Skeletal muscle cell (primary cell): Measurements from ENCODE around the gene MANBA.
"Not testable (repeated sequence)": the region's sequence is repeated elsewhere in the genome, so short reads cannot be mapped to it uniquely, and the experiment has no call there.

Source experiments
- DNase-seq: peaks from one replicate; pipeline ENCODE4 v3.0.0-alpha.2; 2010; ENCODE audit warnings: low read depth
- H3K4me3 ChIP-seq: 2 replicates; pipeline ENCODE4 v1.5.1; 2011; ENCODE audit warnings: low read depth, mild to moderate bottlenecking, control low read depth, low read length, moderate library complexity

Gene MANBA

DNA sequence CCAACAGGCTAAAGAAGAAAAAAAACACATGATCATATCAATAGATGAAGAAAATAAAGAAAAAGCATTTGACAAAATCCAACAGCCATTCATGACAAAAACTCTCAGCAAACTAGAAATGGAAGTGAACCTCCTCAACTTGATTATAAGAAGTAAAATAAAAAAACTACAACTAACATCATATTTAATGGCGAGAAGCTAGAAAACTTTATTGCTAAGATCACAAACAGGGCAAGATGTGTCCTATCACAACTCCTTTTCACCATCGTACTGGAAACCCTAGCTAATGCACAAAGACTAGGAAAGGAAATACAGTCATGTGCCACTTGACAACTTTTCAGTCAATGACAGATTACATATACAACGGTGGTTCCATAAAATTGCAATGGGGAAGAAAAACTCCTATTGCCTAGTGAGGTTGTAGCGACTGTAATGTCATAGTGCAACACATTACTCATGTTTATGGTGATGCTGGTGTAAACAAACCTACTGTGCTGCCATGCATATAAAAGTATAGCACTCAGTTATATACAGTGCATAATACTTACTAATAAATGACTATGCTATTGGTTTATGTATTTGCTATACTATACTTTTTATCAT, 12.1 kb upstream of the MANBA start:
- DNase-seq = no peak
- no peak overlapping the region for H3K4me3 ChIP-seq

DNA sequence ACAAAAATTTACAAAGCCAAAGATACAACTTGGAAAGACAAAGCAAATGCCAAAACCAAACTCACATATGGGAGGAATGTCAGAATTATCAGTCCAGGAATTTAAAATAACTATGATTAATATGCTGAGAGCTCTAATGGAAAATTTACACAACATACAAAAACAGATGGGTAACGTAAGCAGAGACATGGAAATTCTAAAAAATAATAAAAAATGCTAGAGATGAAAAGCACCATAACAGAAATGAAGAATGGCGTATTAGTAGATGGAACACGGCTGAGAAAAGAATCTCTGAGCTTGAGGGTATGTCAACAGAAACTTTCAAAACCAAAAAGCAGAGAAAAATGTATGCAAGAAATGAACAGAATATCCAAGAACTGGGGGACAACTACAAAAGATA, 4.1 kb upstream of the MANBA start:
- DNase-seq = no peak
- no peak overlapping the region for H3K4me3 ChIP-seq

- DNase-seq = no peak
- no peak overlapping the region for H3K4me3 ChIP-seq
Observed at GRCh38 chr4:102761906-102762305, 1.1 kb upstream of the MANBA start.

DNA sequence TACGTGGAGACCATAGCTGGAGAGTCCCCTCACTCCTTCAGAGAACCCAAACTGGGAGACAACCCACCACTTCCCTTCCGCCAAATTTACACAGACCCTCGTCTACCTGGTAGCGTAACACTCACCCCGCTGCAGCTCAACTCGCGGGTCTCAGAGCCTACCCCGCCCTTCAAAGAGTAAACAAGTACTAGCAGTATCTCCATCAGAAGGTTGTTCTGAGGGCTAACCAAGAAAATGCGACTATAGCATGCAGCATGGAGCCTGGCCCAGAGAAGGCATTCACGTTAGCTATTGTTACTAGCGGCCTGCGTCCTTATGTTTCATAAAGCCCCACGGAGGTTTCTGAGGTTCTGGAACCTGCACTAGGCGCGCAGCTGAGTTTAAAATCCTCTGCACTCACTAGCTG, 531 bp upstream of the MANBA start:
- no peak for DNase-seq
- peak overlapping the region; percentile 81 for H3K4me3 ChIP-seq

GRCh38 chr4:102759831-102760644, 730 bp downstream of the MANBA start:
- peak overlapping the region; percentile 81 for H3K4me3 ChIP-seq
- DNase-seq = no peak

GRCh38 chr4:102758241-102759160, 2.3 kb downstream of the MANBA start:
- no peak overlapping the region for H3K4me3 ChIP-seq
- DNase-seq = no peak

GRCh38 chr4:102757681-102758080, 3.1 kb downstream of the MANBA start:
- DNase-seq = no peak
- H3K4me3 ChIP-seq = no peak overlapping the region

DNA sequence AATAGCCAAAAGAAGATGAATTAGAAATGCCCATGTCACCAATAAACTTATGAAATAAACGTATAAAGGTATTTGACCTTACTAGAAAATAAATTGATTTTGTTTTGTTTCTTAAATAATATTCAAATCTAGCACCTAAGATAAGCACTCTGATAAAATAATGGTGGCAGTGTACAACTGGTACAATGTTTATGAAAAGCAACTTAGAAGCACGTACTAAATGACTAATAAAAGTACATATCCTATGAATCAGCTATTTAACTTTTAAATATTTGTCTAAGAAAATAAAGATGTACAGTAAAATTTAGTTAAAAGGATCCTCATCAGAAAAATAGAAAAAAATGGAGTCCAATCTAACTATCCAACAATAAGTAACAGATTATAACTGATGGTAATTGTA, 6.7 kb downstream of the MANBA start:
- no peak overlapping the region for H3K4me3 ChIP-seq
- no peak for DNase-seq

DNA sequence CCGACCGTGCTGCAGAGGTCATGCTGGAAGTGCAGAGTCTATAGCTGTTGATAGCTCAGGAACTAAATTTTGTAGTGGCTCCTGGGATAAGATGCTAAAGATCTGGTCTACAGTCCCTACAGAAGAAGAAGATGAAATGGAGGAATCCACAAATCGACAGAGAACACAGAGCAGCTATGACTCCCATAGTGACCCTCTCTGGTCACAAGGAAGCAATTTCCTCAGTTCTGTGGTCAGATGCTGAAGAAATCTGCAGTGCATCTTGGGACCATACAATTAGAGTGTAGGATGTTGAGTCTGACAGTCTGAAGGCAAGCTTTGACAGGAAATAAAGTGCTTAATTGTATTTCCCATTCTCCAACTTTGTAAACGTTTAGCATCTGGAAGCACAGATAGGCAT, 8.8 kb downstream of the MANBA start:
- DNase-seq = no peak
- no peak overlapping the region for H3K4me3 ChIP-seq

DNA sequence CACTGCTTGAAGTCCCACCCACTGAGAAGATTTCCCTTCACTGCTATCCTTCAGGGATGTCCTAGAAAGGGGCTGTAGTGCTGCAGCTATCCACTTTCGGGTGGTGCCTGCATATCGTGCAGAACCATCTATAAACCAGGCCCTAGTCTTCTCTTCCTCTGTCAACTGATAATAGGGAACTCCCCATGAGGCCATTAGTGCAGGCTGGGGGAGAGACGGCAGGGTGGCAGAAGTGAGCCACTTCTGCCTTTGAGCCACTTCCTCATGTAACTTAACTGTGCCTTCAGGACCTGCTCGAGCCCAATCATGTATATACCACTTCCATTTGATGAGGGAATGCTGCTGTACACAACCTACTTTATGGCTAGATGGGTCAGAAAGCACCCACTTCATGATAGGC, 17.4 kb downstream of the MANBA start:
- not testable (repeated sequence) for H3K4me3 ChIP-seq, DNase-seq

- not testable (repeated sequence) for H3K4me3 ChIP-seq, DNase-seq
Observed at GRCh38 chr4:102738802-102739201, 22.0 kb downstream of the MANBA start.

- no peak for DNase-seq
- no peak overlapping the region for H3K4me3 ChIP-seq
Observed at GRCh38 chr4:102736636-102737549, 23.9 kb downstream of the MANBA start.

GRCh38 chr4:102735582-102735981, 25.2 kb downstream of the MANBA start:
- DNase-seq = no peak
- H3K4me3 ChIP-seq = no peak overlapping the region

DNA sequence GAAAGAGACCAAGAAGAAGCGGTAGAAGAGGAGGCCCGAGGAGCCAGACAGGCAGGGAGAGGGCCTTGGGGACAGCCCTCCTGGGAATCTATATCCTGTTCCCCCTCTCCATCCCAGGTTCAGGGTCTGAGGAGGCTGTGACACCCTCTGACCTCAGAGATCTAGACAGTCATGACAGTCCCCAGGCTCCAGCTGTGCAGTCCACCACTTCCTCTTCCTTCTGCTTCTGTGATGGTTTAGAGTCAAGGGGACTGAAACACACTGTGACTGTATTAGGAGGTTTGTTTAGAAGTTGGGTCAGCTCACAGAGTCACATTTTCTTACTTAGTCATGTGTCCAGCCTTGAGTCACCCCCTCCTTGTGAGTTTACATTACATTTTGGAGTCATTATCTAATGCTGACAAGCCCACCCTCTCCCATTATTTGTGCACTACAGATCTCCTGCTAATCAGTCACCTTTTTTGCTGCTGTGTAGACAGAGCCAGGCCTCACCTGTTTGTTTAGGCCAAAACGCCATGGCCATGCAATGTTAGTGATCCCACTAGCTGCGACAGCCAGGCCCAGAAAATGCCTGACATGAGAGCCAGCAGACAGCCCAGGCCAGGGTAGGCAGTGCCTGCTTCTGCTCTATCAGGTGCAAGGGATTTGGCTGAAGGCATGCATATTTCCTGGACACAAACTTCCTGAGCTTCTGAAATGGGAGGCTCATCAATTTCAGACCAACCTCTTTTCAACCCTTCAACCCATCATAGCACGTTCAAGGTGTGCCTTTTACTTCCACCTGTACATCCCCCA, 26.0 kb downstream of the MANBA start:
- no peak overlapping the region for H3K4me3 ChIP-seq
- no peak for DNase-seq

DNA sequence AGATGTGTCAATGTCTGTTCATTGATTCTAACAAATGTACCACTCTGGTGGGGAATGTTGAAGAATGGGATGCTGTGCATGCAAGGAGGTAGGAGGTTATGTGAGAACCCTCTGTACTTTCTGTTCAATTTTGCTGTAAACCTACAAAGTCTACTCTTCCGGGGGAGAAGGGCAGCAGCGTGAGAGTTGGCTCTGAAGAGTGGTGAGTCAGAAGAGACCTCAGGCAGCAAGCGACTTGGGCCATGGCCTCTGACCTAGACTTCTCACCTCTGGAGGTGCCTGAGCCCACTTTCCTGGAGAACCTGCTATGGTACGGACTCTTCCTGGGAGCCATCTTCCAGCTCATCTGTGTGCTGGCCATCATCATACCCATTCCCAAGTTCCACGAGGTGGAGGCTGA, 26.7 kb downstream of the MANBA start:
- no peak for DNase-seq
- H3K4me3 ChIP-seq = no peak overlapping the region

- no peak for DNase-seq
- no peak overlapping the region for H3K4me3 ChIP-seq
Observed at GRCh38 chr4:102733084-102733483, 27.7 kb downstream of the MANBA start.

DNA sequence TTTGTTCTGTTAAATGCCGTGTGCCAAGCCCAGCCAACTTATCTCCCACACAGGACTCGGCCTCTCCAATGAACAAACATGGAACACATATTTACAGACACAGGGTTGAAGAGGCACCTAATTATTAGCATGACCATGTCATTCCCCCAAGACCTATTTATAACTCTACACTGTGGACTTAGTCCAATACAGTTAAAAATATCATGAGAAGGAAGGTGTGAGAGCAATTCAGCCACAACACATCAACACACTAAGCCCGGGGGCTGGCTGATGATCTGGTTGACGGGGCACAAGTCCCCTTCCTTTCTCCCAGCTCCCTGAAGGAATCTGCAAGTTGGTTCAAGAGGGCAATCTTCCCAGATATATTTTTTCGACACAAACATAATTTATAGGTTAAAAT, 28.1 kb downstream of the MANBA start:
- no peak overlapping the region for H3K4me3 ChIP-seq
- DNase-seq = no peak

DNA sequence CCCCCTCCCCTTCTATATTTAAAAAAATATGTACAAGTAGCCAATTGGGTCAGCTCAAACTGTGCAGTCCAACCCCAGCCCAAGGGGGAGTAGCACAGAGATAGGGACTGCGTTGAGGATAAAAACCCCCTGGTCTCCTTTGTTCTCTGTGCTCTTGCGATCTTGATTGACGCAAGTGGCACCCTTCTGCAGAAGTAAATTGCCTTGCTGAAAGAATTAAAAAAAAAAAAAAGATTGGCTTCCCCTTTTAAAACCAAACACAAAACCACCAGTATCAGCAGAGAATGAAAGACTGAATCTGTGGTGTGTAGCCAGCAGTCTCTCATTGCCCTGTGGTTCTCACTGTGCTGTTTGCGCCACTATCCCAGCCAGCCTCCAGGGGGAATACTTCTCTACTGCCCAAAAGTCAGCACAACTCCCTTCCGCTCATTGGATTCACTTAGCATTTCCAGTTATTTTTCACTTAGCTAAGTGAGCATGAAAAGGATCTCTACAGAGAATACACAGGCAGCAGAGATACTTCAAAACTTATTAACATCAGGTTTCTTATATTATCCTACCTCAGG, 29.7 kb downstream of the MANBA start:
- DNase-seq = no peak
- H3K4me3 ChIP-seq = no peak overlapping the region
